Measurements from ENCODE around the gene TBC1D5.

DNA sequence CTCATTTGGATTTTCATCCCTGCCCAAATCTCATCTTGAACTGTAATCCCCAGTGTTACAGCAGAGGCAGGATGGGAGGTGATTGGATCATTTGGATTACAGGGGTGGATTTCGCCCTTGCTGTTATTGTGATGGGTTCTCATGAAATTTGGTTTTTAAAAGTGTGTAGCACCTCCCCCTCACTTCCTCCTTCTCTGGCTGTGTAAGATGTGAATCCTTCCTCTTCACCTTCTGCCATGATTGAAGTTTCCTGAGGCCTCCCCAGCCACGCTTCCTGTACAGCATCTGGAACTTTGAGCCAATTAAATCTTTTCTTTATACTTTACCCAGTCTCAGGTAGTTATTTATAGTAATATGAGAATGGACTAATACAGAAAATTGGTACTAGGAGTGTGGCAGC, 540.9 kb downstream of the TBC1D5 start:
- TF ChIP-seq, protein P1, sequence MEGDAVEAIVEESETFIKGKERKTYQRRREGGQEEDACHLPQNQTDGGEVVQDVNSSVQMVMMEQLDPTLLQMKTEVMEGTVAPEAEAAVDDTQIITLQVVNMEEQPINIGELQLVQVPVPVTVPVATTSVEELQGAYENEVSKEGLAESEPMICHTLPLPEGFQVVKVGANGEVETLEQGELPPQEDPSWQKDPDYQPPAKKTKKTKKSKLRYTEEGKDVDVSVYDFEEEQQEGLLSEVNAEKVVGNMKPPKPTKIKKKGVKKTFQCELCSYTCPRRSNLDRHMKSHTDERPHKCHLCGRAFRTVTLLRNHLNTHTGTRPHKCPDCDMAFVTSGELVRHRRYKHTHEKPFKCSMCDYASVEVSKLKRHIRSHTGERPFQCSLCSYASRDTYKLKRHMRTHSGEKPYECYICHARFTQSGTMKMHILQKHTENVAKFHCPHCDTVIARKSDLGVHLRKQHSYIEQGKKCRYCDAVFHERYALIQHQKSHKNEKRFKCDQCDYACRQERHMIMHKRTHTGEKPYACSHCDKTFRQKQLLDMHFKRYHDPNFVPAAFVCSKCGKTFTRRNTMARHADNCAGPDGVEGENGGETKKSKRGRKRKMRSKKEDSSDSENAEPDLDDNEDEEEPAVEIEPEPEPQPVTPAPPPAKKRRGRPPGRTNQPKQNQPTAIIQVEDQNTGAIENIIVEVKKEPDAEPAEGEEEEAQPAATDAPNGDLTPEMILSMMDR (conservative IDR thresholded peaks at IDR 0.05 in 1 of 2, IDR thresholded peaks at IDR 0.05 in 1 of 2; ENCODE audit: extremely low read depth in 1 of 2, insufficient read depth in 1 of 2, low read depth in 1 of 2, low read length in 2 of 2), result no peak
- TF ChIP-seq EZH2 (IDR thresholded peaks at IDR 0.05; ENCODE audit: borderline replicate concordance, low read length), result no peak

Data from mammary epithelial cell (primary cell).